Fibroblast of skin of scalp (primary cell): ENCODE data around the gene SAMHD1.

Source experiments
- DNase-seq: peaks from one replicate; pipeline ENCODE4 v3.0.0-alpha.2; 2013

SAMHD1 gene

DNA sequence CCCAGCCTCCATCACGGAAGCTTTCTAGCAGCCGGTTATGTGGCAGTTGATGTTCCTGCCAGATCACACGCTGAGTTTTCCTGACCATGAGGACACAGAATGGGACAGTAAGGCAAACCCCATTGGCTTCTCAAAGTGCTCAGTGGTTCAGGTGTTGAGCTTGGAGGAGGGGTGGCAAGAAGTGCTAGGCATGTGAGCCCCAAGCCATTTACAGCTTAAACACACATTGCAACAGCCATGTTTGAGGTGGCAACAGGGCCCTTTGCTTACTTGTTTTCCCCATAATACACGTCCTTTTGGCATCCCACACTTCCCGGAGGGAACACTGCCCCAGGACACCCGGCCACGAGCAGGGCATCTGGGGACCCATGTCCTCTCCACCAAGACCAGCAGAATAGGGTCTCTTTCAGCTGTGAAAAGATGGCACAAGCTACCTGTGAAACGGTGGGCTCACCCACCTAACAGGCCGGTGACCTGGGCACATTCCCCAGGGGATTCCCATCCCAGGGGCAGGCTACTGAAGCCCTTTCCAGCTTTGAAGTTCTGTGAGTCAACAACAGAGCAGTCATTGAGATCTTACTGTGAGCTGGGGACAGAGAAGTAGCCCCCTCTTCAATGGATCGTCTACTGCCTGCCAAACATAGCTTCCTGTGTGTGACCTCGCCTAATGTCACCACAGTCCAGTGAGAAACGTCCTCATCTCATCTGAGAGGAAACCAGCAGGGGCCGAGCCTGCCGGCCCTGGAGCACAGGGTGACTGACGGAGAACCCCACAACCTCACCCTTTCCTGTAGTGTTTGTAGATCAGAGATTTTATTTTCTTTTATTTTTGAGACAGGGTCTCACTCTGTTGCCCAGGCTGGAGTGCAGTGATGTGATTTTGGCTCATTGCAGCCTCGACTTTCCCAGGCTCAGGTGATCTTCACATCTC lies 79.6 kb downstream of the SAMHD1 start:
- DNase-seq = no peak

DNA sequence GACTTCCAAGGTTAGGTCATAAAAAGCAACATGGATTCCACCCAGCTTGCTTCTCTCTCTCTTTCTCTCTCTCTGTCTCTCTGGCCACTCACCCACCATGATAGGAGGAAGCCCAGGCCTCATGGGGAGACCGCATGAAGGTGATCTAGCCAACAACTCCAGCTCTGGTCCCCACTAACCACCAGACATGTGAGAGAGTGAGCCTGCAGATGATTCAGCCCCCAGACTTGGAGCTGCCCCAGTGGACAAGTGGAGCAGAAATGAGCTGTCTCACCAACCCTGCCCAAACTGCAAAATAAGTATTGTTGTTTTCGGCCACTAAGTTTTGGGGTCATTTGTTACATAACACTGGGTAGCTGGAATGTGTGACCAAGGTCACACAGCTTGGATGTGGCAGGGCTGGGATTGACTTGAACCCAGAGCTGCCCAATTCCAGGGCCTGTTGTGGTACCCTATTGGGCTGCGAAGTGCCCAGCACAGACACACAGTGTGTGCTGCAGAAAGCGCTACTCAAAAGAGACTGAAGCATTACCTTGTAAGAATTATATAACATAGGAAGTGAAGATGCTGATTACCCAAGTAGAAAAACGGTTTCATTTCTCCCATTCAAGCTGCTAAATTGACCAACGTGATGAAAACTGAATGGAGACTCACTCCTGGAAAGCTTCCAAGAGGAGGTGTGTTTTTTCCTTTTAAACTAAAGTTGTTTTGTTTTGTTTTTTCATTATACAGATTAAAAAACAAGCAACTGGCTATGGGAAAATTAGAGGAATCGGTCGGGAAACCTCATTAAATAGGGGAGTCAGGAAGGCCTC lies 84.6 kb downstream of the SAMHD1 start:
- DNase-seq = no peak

DNA sequence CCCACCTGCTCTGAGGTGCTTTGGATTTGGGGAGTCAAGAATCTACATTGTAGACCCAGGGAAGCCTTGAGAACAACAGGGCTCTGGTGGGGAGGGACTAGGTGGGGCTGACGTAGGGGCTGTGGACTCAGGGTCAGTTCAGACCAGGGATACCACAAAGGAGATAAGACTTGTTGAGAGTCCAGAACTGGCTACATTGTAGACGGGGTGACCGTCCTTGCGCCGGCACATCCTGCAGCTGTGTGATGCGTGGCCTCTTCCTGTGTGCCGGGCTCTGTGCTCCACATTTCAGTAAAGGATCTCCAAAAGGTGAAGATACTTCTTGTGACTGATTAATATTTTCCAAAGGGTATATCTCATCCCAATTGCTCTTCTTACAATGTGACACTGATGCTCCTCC lies 85.3 kb downstream of the SAMHD1 start:
- no peak for DNase-seq

DNA sequence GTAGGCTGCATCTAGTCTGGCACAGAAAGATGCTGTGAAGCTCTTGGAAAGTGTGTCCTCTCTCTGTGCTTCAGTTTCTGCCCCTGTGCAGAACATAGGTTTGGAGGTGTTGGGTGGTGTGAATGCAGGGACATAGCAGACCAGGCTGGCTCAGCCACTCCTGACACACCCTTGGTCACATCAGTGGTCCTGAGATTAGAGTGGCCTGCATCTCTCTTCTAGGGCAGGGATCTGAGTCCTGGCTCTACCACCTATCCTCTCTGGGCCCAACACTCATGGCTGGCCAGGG lies 85.7 kb downstream of the SAMHD1 start:
- no peak for DNase-seq

DNA sequence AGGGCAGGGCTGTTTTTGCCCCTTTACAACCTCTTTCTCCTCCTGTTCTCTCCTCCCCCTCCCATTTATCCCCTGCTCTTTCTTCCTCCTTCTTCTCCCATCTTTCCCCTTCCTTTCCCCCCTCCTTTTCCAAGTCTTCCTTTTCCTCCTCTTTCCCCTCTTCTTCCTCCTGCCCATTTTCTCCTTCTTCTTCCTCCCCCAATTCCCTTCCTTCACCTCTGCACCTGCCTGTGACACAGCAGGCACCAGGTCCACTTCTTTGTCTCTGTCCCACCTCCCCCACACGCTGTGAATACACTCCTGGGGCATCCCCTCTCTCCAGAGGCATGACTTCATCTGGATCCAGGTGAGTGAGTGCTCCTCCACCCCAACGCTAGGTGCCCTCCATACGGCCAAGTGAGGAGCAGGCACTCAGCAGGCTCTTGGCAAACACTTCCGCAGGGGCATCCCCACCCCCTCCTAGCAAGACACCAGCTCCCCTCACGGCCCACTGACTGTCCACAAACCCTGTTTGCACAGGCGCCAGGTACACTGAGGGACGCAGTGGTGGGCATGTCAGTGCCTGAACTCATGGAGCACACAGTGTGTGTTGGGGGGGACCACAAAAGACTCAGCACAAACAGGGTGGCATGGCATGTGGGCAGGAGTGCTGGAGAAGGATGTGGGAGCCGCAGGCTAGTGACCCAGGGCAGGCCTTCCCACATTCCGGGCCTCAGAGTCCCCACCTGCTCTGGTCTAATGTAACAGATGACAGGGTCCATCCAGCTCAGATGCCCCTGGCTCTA lies 86.2 kb downstream of the SAMHD1 start:
- no peak for DNase-seq

DNA sequence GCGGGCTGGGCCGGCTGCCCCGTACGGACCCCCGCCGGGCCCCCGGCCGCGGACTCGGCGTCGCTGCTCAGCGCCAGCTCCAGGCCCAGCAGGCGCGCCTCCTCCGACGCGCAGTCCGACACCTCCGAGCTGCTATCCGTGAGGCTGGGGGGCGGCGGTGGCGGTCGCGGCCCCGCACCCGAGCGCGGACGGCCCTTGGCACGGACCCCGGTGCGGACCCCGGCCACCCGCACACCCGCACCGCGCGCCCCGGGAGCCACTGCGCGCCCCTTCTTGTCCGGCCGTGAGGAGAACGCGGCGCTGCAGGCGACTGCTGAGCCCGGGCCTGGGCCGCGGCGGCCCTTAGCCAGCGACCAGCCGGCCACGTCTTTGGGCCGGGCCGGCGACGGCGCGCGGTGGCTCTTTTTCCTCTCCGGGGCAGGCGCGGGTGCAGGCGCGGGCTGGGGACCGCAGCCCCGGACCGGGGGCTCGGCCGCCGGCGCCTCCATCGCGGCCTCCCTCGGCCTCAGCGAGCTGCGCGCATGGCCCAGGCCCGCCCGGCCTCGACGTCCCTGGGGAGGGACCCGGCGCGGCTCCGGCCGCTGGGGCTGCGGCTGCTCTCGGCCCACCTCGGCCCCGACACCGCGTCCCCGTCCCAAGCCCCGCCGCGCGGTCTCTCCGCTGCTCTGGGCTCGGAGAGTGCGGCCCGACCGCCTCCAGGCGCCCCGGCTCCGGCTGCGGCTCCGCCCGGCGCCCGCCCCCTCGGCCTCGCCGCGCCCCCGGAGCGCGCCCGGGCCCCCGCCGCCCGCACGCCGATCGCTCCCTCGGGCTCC lies 88.4 kb downstream of the SAMHD1 start:
- DNase-seq = no peak

DNA sequence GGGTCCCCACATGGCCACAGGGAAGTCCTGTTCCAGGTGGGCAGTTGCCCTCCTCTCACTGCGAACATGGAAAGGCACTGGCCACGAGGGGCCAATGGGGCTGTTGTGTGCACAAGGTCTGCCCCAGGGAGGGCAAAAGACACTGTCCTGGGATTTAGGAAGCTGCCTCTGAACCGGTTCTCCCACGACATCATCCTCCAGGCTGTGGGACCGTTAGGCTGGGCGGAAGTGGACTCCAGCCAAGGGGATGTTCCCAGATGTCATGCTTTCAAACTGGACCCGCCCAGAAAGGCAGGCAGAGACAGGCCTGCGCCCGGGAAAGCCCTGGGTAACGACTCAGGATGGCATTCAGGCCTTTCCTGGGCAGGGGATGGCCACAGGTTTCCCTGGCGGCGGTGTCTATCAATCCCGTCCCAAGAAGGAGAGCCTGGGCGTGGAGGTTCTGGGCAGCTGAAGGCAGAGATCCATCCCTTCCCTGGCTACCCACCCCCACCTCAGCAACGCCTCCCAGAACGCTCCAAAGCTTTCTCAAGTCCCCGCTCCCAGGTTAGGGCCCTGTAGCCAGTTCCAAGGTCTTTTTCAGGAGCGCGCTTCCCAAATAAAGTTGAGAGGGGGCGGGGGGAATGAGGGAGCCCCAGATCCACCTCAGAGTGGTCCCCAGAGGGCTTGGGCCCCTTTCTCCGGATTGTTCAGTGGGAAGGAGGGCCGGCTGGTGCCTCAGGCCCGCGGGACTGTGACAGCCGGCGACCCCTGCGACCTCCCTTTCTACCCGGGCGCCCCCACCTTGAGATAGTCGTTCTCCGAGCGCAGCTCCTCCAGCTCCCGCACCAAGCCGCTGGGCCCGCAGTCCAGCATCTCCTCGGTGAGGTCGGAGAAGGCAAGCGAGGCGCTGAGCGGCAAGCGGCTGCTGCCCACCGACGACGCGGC lies 89.4 kb downstream of the SAMHD1 start:
- DNase-seq = peak; percentile 87

DNA sequence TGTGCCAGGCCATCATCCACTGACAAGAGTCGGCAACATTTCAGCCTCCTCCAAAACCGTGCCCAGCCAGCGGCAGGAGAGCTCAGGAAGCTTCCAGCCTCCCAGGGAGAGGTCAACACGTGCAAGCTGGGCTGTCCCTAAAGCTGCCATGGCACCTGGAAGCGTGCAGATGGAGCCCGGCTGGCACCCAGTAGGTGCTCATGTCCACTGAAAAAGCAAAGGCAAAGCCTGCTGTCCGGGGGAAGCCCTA lies 90.0 kb downstream of the SAMHD1 start:
- no peak for DNase-seq

DNA sequence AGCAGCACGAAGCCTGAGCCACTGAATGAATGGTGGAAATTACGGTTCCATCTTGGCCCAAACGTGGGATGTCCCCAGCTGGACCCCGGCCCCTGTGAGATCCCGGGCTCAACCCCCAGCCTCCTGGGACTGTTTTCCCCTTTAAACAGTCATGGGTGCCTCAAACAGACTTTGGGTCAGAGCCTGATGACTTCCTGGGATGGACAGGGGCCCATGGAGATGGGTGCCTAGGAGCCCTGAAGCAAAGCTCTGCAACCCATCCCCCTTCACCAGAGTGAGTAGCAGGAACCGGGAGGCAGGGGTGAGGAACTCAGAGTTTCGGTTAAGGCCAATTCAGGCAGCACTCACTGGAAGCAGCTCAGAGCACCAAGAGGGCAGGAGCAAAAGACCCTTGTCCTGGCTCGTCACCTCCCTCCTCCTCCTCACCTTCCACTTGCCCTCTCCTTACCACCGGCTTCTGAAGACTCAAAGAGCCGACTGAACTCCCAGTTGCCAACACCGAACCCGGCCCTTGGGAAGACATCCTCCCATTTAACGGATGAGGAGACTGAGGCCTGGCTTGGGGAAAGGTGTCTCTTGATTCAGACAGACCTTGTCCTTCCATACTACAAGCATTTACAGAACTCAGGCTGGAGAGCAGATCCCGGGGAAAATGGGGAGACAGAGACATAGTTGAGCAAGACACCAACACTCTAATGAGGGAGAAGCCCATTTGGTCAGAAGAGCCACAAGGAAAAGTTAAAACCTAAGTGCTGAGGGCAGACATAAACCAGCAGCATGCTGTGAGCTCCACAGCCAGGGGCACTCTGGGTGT lies 90.5 kb downstream of the SAMHD1 start:
- DNase-seq = no peak

DNA sequence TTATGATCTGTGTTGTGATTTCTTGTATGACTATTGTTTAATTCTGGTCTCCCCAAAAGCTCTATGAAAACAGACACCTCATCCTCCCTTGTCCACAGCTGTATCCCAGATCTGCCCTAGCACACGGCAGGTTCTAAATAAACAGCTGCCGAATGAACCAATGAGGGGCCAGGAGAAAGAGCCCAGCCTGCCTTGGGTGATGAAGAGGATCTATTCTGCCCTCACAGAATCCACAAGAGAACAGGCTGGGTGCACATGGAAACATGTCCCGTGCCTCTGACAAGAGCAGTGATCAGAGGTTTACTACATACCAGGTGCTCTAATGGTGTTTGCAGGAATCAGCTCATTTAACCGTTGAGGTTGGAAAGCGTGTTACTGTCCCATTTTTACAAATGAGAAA lies 91.2 kb downstream of the SAMHD1 start:
- DNase-seq = no peak

DNA sequence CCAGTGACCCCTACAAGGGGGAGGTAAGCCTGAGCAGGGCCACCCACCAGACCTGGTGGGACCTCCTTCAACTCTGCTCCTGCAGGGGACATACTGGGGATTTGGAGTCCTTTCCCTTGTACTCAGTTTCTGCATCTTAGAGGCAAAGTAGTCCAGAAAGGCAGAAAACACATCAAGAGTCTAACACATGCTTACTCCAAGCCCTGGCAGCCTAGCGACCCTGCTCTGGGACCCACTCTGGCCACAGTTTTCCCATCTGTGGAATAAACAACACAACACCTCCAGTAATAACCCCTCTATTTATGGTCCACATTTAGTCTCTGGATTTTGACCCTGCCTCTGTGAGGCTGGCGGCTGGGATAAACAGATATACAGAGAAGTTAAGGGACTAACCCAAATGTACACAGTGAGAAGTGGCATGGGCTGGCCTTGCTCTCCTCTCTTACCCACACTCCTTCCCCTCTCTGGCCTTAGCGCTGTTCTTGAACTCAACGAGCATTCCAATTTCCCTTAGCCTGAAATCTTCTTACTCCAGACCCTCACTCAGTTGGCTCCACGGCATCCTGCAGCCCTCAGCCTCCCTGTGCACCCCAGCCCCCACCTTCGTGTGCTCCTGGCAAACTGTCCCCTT lies 91.7 kb downstream of the SAMHD1 start:
- no peak for DNase-seq

DNA sequence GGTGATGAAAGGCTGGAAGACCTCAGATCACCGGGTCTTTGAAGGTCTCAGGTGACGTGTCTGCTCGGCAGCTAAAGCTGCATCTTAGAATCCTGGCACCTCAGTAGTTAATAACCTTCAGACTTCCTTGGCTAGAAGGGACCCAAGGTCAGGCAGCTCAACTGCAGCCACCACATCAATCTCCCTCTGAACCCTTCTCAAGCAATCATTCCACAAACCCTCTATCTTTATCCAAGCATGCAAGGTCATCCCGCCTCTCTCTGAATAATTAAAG lies 92.3 kb downstream of the SAMHD1 start:
- DNase-seq = no peak

DNA sequence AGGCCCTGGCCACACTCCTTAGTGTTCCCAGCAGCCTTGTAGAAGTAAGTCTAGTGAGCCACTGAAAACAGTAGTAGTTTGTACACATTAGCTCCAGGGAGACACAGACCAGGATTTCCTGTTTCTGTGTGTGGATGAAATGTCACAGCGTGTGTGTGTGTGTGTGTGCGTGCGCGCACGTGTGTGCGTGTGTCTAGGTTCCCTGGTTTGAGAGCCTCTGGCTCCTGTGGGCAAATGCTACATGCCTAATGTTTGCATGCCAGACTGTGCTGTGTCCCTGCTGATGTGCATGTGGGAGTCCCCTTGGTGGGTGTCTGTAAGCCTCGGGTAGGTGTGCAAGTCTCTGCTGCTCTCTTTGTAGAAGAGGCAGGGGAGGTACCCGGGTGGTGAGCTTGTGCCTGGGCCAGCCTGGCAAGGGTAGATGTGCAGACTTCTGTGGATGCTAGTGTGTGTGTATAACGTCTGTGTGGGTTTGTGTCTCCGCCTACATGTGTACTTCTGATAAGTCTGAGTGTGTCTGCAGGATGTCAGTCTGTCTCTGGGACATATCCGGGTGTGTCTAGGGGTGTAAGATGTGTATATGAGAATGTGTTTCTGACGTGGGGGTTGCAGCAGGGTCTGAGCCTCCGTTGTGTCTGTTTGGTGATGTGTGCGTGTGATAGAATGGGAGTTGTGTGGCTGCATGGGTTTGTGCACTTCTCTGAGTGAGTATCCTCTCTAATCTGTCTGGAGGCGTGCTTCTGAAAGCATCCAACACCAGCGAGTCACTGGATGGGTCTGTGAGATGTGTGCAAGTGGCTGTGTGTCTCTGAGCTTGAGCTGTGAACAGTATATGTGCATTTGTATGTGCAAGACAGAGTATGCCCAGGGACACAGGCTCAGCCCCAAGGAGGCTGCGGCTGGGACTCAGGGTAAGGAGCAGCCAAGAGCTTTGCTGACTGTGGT lies 94.5 kb downstream of the SAMHD1 start:
- DNase-seq = peak; percentile 50

DNA sequence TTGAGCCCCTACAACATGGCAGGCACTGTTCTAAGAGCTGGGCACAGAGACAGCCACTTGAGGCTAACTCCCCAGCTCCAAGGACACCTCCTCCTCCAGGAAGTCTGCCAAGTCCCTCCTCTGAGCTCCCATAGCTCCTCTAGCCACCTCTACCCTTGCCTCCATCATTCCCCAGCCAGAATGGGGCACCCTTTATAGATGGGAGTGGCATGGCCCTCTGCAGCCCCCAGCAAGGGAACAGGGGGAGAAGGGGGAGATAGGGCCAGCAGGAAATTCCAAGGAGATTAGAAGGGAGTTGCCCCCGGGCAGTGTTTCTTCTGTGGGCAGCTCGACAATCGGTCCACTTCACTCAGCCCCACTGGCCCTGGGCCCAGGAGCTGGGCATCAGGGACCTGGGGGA lies 95.3 kb downstream of the SAMHD1 start:
- peak; percentile 51 for DNase-seq

DNA sequence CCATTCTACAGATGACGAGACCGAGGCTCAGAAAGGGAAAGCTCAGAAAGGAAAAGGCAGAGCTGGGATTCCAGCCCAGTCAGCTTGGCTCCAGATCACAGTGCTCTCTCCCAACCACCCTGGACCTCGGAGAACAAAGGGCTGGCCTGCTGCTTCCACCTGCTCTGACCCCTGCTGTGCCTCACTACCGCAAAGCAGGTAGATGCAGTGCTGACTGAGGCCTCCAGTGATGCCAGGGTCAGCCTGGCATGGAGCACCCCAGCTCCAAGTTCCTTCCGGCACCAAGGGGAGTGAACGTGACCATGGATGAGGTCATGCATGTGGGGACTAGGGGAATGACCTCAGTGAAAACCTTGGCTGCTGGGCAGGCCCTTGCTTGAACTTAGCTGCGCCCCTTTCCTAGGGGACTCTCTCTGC lies 96.3 kb downstream of the SAMHD1 start:
- DNase-seq = no peak

DNA sequence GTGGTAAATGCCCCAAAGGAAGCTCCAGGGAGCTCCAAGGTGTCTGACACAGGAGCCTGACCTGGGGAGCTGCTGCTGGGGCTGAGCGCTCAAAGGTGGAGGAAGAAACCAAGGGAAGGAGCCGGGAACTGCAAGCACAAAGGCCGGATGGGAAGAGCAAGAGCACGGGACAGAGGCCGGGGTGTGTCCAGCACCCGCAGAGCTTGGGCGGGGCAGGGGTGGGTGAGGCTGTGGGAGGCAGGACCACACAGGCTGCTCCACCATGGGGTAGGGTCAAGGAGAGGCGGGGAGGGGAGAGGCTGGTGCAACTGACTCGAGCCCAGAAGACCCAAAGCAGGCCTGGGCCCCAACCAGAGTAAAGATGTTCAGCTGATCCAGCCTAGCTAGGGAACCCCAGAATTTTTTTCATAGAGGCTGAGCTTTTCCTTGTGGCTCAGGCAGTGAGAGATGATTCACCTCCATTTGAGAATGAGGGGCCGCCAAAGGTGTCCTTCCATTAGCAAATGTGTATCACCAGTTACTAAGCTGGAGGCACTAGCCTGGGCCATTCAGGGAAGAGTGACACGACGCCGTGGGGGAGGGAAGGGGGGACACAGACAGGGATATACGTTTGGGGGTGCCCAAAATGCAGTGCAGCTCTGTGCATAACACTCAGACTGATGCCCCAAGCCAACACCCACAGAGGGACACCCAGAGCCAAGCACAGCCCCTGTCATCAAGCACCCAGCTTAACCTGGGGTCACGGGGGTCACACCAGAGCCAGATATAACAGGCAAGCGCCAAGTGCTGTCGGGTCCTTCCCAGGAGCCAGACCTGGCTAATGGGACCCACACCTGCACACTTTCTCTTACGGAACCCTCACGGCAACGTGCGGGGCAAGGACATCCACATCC lies 96.9 kb downstream of the SAMHD1 start:
- peak; percentile 47 for DNase-seq

DNA sequence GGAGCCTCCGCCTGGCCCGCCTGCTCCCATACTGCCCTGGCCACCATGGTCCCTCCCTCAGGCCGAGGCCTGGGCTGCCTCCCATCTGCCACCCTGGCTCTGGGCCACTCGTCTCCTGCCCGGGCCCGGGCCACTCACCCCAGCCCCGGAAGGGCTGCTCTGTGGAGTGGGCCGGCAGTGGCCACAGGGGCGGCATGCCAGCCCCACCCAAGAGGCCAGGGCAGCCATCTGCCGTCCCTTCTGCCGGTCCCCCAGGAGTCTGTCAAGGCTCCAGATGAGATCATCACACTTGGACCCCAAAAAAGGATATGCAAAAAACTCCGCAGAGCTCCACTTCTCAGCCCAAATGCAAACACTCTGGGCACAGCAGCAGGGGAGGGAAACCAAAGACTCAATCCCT lies 99.3 kb downstream of the SAMHD1 start:
- no peak for DNase-seq

DNA sequence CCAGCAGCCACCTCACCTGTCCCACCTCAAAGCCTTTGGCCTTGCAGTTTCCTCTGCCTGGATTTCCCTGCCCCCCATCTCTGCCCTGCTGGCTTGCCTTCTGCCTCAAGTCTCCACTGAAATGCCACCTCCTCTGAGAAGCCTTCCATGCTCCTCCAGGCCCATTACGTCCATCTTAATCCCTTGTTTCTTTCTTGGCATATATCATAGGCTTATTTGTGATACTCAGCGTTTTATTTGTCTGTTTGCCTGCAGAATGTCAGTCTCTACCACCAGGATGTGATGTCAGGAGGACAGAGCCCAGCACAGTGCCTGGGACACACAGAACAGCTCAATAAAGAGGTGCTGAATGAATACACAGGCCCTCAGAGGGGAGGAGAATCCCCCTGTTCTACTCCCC lies 100.0 kb downstream of the SAMHD1 start:
- no peak for DNase-seq
